Measurements from ENCODE around the gene SH3PXD2B. TPM values are rescaled to one million over a fixed set of nuclear protein-coding genes. Genes with fewer than 3 reads are reported as not detected.
"Not testable (repeated sequence)": the region's sequence is repeated elsewhere in the genome, so short reads cannot be mapped to it uniquely, and the experiment has no call there.

The SH3PXD2B gene
- total RNA-seq, 2 donors from 2014 or later = 0.12 to 0.21 TPM

GRCh38 chr5:172479034-172479783 lies 24.9 kb upstream of the SH3PXD2B start:
- H3K4me1 Mint-ChIP-seq = peaks cover 2% of the 10 kb centered on the region
- DNase-seq (peak; percentile 17 to 32 (median 26)), ATAC-seq (peak; percentile 87)
- H3K9me3 ChIP-seq (ENCODE audit: control insufficient read depth, low read length, poor library complexity, severe bottlenecking) = no peaks in the 10 kb centered on the region
- no peak overlapping the region for H3K4me3 Mint-ChIP-seq
- H3K27ac Mint-ChIP-seq = no peak overlapping the region
- H3K36me3 Mint-ChIP-seq (ENCODE audit: low read depth) = peaks cover 2% of the 10 kb centered on the region
- peaks cover 21% of the 10 kb centered on the region for H3K27me3 Mint-ChIP-seq

- DNase-seq; ATAC-seq; H3K36me3 Mint-ChIP-seq (ENCODE audit: low read depth); H3K4me1 Mint-ChIP-seq; H3K27ac Mint-ChIP-seq; H3K4me3 Mint-ChIP-seq; H3K9me3 ChIP-seq (ENCODE audit: control insufficient read depth, low read length, poor library complexity, severe bottlenecking): not testable (repeated sequence)
- peaks cover 26% of the 10 kb centered on the region for H3K27me3 Mint-ChIP-seq
Observed at GRCh38 chr5:172478695-172479033, 24.3 kb upstream of the SH3PXD2B start.

- DNase-seq = no peak
- Mint-ChIP-seq H3K27ac (no peak overlapping the region), H3K36me3 (ENCODE audit: low read depth) (peaks cover 8% of the 10 kb centered on the region), H3K4me3 (no peak overlapping the region), H3K27me3 (peaks cover 30% of the 10 kb centered on the region), H3K4me1 (peaks cover 3% of the 10 kb centered on the region)
- no peaks in the 10 kb centered on the region for H3K9me3 ChIP-seq (ENCODE audit: control insufficient read depth, low read length, poor library complexity, severe bottlenecking)
- ATAC-seq = no peak
Observed at GRCh38 chr5:172478256-172478655, 23.9 kb upstream of the SH3PXD2B start.

GRCh38 chr5:172477466-172477865 lies 23.1 kb upstream of the SH3PXD2B start:
- H3K27ac Mint-ChIP-seq = no peak overlapping the region
- H3K27me3 Mint-ChIP-seq = peaks cover 33% of the 10 kb centered on the region

GRCh38 chr5:172474293-172474692 lies 20.0 kb upstream of the SH3PXD2B start:
- no peaks in the 10 kb centered on the region for H3K9me3 ChIP-seq (ENCODE audit: control insufficient read depth, low read length, poor library complexity, severe bottlenecking)
- no peak for DNase-seq
- H3K4me3 Mint-ChIP-seq = no peak overlapping the region
- peaks cover 3% of the 10 kb centered on the region for H3K4me1 Mint-ChIP-seq
- H3K27ac Mint-ChIP-seq = no peak overlapping the region
- peaks cover 8% of the 10 kb centered on the region for H3K36me3 Mint-ChIP-seq (ENCODE audit: low read depth)
- no peak for ATAC-seq
- peaks cover 50% of the 10 kb centered on the region for H3K27me3 Mint-ChIP-seq

More at GRCh38 chr5:172477466-172477865, 23.1 kb upstream of the SH3PXD2B start:
- no peak for DNase-seq
- peaks cover 3% of the 10 kb centered on the region for H3K4me1 Mint-ChIP-seq
- no peaks in the 10 kb centered on the region for H3K9me3 ChIP-seq (ENCODE audit: control insufficient read depth, low read length, poor library complexity, severe bottlenecking)
- no peak overlapping the region for H3K4me3 Mint-ChIP-seq
- no peak for ATAC-seq
- peaks cover 8% of the 10 kb centered on the region for H3K36me3 Mint-ChIP-seq (ENCODE audit: low read depth)

GRCh38 chr5:172473427-172473826 lies 19.1 kb upstream of the SH3PXD2B start:
- Mint-ChIP-seq H3K4me3 (no peak overlapping the region), H3K4me1 (peaks cover 3% of the 10 kb centered on the region)

GRCh38 chr5:172469697-172470096 lies 15.4 kb upstream of the SH3PXD2B start:
- Mint-ChIP-seq H3K27me3 (peaks cover 38% of the 10 kb centered on the region), H3K36me3 (ENCODE audit: low read depth) (peaks cover 8% of the 10 kb centered on the region), H3K27ac (no peak overlapping the region), H3K4me3 (no peak overlapping the region), H3K4me1 (peaks cover 3% of the 10 kb centered on the region)
- no peaks in the 10 kb centered on the region for H3K9me3 ChIP-seq (ENCODE audit: control insufficient read depth, low read length, poor library complexity, severe bottlenecking)
- ATAC-seq = no peak
- no peak for DNase-seq

More at GRCh38 chr5:172473427-172473826, 19.1 kb upstream of the SH3PXD2B start:
- H3K27ac Mint-ChIP-seq = no peak overlapping the region
- DNase-seq (no peak), ATAC-seq (no peak)
- H3K27me3 Mint-ChIP-seq = peaks cover 50% of the 10 kb centered on the region
- H3K36me3 Mint-ChIP-seq (ENCODE audit: low read depth) = peaks cover 8% of the 10 kb centered on the region
- no peaks in the 10 kb centered on the region for H3K9me3 ChIP-seq (ENCODE audit: control insufficient read depth, low read length, poor library complexity, severe bottlenecking)

- Mint-ChIP-seq H3K36me3 (ENCODE audit: low read depth) (no peaks in the 10 kb centered on the region), H3K27ac (no peak overlapping the region), H3K4me3 (no peak overlapping the region), H3K27me3 (peaks cover 10% of the 10 kb centered on the region), H3K4me1 (peaks cover 5% of the 10 kb centered on the region)
- H3K9me3 ChIP-seq (ENCODE audit: control insufficient read depth, low read length, poor library complexity, severe bottlenecking) = no peaks in the 10 kb centered on the region
- DNase-seq (no peak), ATAC-seq (no peak)
Observed at GRCh38 chr5:172466062-172466461, 11.7 kb upstream of the SH3PXD2B start.

GRCh38 chr5:172463031-172463430 lies 8.7 kb upstream of the SH3PXD2B start:
- DNase-seq (no peak), ATAC-seq (no peak)
- H3K9me3 ChIP-seq (ENCODE audit: control insufficient read depth, low read length, poor library complexity, severe bottlenecking) = no peaks in the 10 kb centered on the region
- Mint-ChIP-seq H3K4me1 (peaks cover 9% of the 10 kb centered on the region), H3K27me3 (peaks cover 21% of the 10 kb centered on the region), H3K36me3 (ENCODE audit: low read depth) (peaks cover 2% of the 10 kb centered on the region), H3K4me3 (no peak overlapping the region), H3K27ac (no peak overlapping the region)

- Mint-ChIP-seq H3K4me1 (peaks cover 11% of the 10 kb centered on the region), H3K4me3 (no peak overlapping the region), H3K27me3 (peaks cover 30% of the 10 kb centered on the region), H3K36me3 (ENCODE audit: low read depth) (peaks cover 3% of the 10 kb centered on the region), H3K27ac (no peak overlapping the region)
- ATAC-seq (no peak), DNase-seq (no peak)
- H3K9me3 ChIP-seq (ENCODE audit: control insufficient read depth, low read length, poor library complexity, severe bottlenecking) = no peaks in the 10 kb centered on the region
Observed at GRCh38 chr5:172459783-172460165, 5.4 kb upstream of the SH3PXD2B start.

- DNase-seq = no peak
- H3K36me3 Mint-ChIP-seq (ENCODE audit: low read depth) = peaks cover 4% of the 10 kb centered on the region
- H3K4me3 Mint-ChIP-seq = peak overlapping the region; percentile 15
- peaks cover 13% of the 10 kb centered on the region for H3K4me1 Mint-ChIP-seq
- no peak overlapping the region for H3K27ac Mint-ChIP-seq
- H3K27me3 Mint-ChIP-seq = peaks cover 32% of the 10 kb centered on the region
- ATAC-seq = no peak
- H3K9me3 ChIP-seq (ENCODE audit: control insufficient read depth, low read length, poor library complexity, severe bottlenecking) = no peaks in the 10 kb centered on the region
Observed at GRCh38 chr5:172458976-172459782, 4.9 kb upstream of the SH3PXD2B start.

- H3K27ac Mint-ChIP-seq = peak overlapping the region; percentile 43
- H3K27me3 Mint-ChIP-seq = peaks cover 56% of the 10 kb centered on the region
- H3K4me3 Mint-ChIP-seq = peak overlapping the region; percentile 52
- DNase-seq (no peak), ATAC-seq (no peak)
- peaks cover 10% of the 10 kb centered on the region for H3K4me1 Mint-ChIP-seq
- peaks cover 8% of the 10 kb centered on the region for H3K36me3 Mint-ChIP-seq (ENCODE audit: low read depth)
- no peaks in the 10 kb centered on the region for H3K9me3 ChIP-seq (ENCODE audit: control insufficient read depth, low read length, poor library complexity, severe bottlenecking)
Observed at GRCh38 chr5:172456076-172456722, 1.9 kb upstream of the SH3PXD2B start.

GRCh38 chr5:172455511-172456061 lies 1.3 kb upstream of the SH3PXD2B start:
- no peaks in the 10 kb centered on the region for H3K9me3 ChIP-seq (ENCODE audit: control insufficient read depth, low read length, poor library complexity, severe bottlenecking)
- H3K36me3 Mint-ChIP-seq (ENCODE audit: low read depth) = peaks cover 8% of the 10 kb centered on the region
- H3K27ac Mint-ChIP-seq = no peak overlapping the region
- H3K4me3 Mint-ChIP-seq = peak overlapping the region; percentile 52
- DNase-seq = no peak
- peaks cover 11% of the 10 kb centered on the region for H3K4me1 Mint-ChIP-seq
- ATAC-seq = no peak
- H3K27me3 Mint-ChIP-seq = peaks cover 62% of the 10 kb centered on the region
